Mucosa of rectum (tissue), 2 donors: Measurements from ENCODE around the gene TESK2.
"Not testable (repeated sequence)": the region's sequence is repeated elsewhere in the genome, so short reads cannot be mapped to it uniquely, and the experiment has no call there.

Source experiments
- H3K27ac ChIP-seq, 2 donors: one replicate each; pipeline ENCODE4 v1.7.0; 2013; ENCODE audit warnings: inconsistent platforms in 2 of 2, low read depth in 2 of 2, low read length in 2 of 2
- H3K27me3 ChIP-seq, 2 donors: one replicate each; pipeline ENCODE4 v1.7.0; 2013; ENCODE audit warnings: low read length in 2 of 2; ENCODE audit not compliant: control insufficient read depth in 2 of 2, insufficient read depth in 2 of 2
- H3K36me3 ChIP-seq, 2 donors: one replicate each; pipeline ENCODE4 v1.7.0; 2013; ENCODE audit warnings: low read length in 2 of 2; ENCODE audit not compliant: control insufficient read depth in 2 of 2, insufficient read depth in 2 of 2
- H3K4me1 ChIP-seq, 2 donors: one replicate each; pipeline ENCODE4 v1.7.0; 2013; ENCODE audit warnings: low read length in 2 of 2, mild to moderate bottlenecking in 1 of 2; ENCODE audit not compliant: control insufficient read depth in 2 of 2, insufficient read depth in 2 of 2
- H3K4me3 ChIP-seq, 2 donors: one replicate each; pipeline ENCODE4 v1.7.0; 2013; ENCODE audit warnings: low read length in 2 of 2
- H3K9ac ChIP-seq, 2 donors: one replicate each; pipeline ENCODE4 v1.7.0; 2013; ENCODE audit warnings: low read length in 2 of 2, low read depth in 1 of 2, mild to moderate bottlenecking in 1 of 2
- H3K9me3 ChIP-seq, 2 donors: one replicate each; pipeline ENCODE4 v1.7.0; 2013; ENCODE audit warnings: low read length in 2 of 2; ENCODE audit not compliant: control insufficient read depth in 2 of 2
- donor health status: healthy.
- donor health status: Normal muscosa, but diverticular disease.

Gene TESK2

GRCh38 chr1:45360981-45361380, 130.0 kb downstream of the TESK2 start:
- peak overlapping the region; percentile 5 to 46 for H3K27ac ChIP-seq
- H3K36me3 ChIP-seq, H3K27me3 ChIP-seq, H3K9me3 ChIP-seq: not testable (repeated sequence)
- peak overlapping the region in 1 of 2 donors; percentile 17 for H3K9ac ChIP-seq
- peaks cover 7 to 12% of the 10 kb centered on the region in 2 donors for H3K4me1 ChIP-seq
- H3K4me3 ChIP-seq, result peak overlapping the region in 1 of 2 donors; percentile 51

- Histone ChIP-seq H3K4me3 (no peak overlapping the region), H3K9ac (no peak overlapping the region)
Observed at GRCh38 chr1:45359882-45360513, 131.0 kb downstream of the TESK2 start.

GRCh38 chr1:45356186-45356585, 134.8 kb downstream of the TESK2 start:
- peaks cover 7 to 12% of the 10 kb centered on the region in 2 donors for H3K4me1 ChIP-seq
- H3K9ac ChIP-seq, result no peak overlapping the region
- H3K36me3 ChIP-seq, result peaks cover 0 to 5% of the 10 kb centered on the region in 2 donors
- no peak overlapping the region for H3K4me3 ChIP-seq
- no peaks in the 10 kb centered on the region for H3K9me3 ChIP-seq
- H3K27me3 ChIP-seq, result no peaks in the 10 kb centered on the region
- no peak overlapping the region for H3K27ac ChIP-seq

More at GRCh38 chr1:45359882-45360513, 131.0 kb downstream of the TESK2 start:
- no peaks in the 10 kb centered on the region for H3K27me3 ChIP-seq
- peak overlapping the region; percentile 5 to 34 for H3K27ac ChIP-seq
- H3K9me3 ChIP-seq, result no peaks in the 10 kb centered on the region
- no peaks in the 10 kb centered on the region for H3K36me3 ChIP-seq
- peaks cover 7 to 12% of the 10 kb centered on the region in 2 donors for H3K4me1 ChIP-seq

GRCh38 chr1:45355683-45356082, 135.3 kb downstream of the TESK2 start:
- Histone ChIP-seq H3K4me1 (peaks cover 7% of the 10 kb centered on the region in 2 donors), H3K4me3 (no peak overlapping the region), H3K27me3 (no peaks in the 10 kb centered on the region), H3K36me3 (peaks cover 0 to 5% of the 10 kb centered on the region in 2 donors), H3K9ac (no peak overlapping the region), H3K9me3 (no peaks in the 10 kb centered on the region), H3K27ac (no peak overlapping the region)

- H3K27ac ChIP-seq, result no peak overlapping the region
- H3K9ac ChIP-seq, result no peak overlapping the region
- H3K36me3 ChIP-seq, result peaks cover 0 to 5% of the 10 kb centered on the region in 2 donors
- H3K27me3 ChIP-seq, result no peaks in the 10 kb centered on the region
- peaks cover 0 to under 1% of the 10 kb centered on the region in 2 donors for H3K4me1 ChIP-seq
- no peak overlapping the region for H3K4me3 ChIP-seq
- no peaks in the 10 kb centered on the region for H3K9me3 ChIP-seq
Observed at GRCh38 chr1:45354838-45355237, 136.1 kb downstream of the TESK2 start.

GRCh38 chr1:45353685-45354084, 137.3 kb downstream of the TESK2 start:
- Histone ChIP-seq H3K4me1 (no peaks in the 10 kb centered on the region), H3K36me3 (peaks cover 0 to 5% of the 10 kb centered on the region in 2 donors), H3K27ac (no peak overlapping the region), H3K4me3 (no peak overlapping the region), H3K9me3 (no peaks in the 10 kb centered on the region), H3K27me3 (no peaks in the 10 kb centered on the region), H3K9ac (no peak overlapping the region)

- H3K27me3 ChIP-seq, result no peaks in the 10 kb centered on the region
- H3K4me1 ChIP-seq, result no peaks in the 10 kb centered on the region
- H3K4me3 ChIP-seq, result no peak overlapping the region
- peaks cover 3 to 5% of the 10 kb centered on the region in 2 donors for H3K36me3 ChIP-seq
- no peaks in the 10 kb centered on the region for H3K9me3 ChIP-seq
- no peak overlapping the region for H3K27ac ChIP-seq
- H3K9ac ChIP-seq, result no peak overlapping the region
Observed at GRCh38 chr1:45351508-45351907, 139.5 kb downstream of the TESK2 start.

- Histone ChIP-seq H3K27ac (no peak overlapping the region), H3K9ac (no peak overlapping the region), H3K4me3 (no peak overlapping the region), H3K36me3 (peaks cover 23 to 24% of the 10 kb centered on the region in 2 donors), H3K27me3 (no peaks in the 10 kb centered on the region), H3K9me3 (no peaks in the 10 kb centered on the region), H3K4me1 (no peaks in the 10 kb centered on the region)
Observed at GRCh38 chr1:45348966-45349677, 141.8 kb downstream of the TESK2 start.

GRCh38 chr1:45348609-45348965, 142.4 kb downstream of the TESK2 start:
- H3K27me3 ChIP-seq, result no peaks in the 10 kb centered on the region
- H3K9ac ChIP-seq, result no peak overlapping the region
- no peak overlapping the region for H3K4me3 ChIP-seq
- no peaks in the 10 kb centered on the region for H3K4me1 ChIP-seq
- H3K9me3 ChIP-seq, result no peaks in the 10 kb centered on the region
- H3K27ac ChIP-seq, result no peak overlapping the region
- peaks cover 23 to 28% of the 10 kb centered on the region in 2 donors for H3K36me3 ChIP-seq

GRCh38 chr1:45348020-45348419, 142.9 kb downstream of the TESK2 start:
- H3K9ac ChIP-seq, result no peak overlapping the region
- no peak overlapping the region for H3K27ac ChIP-seq
- H3K4me3 ChIP-seq, result no peak overlapping the region
- no peaks in the 10 kb centered on the region for H3K27me3 ChIP-seq
- H3K36me3 ChIP-seq, result peaks cover 28 to 34% of the 10 kb centered on the region in 2 donors
- no peaks in the 10 kb centered on the region for H3K4me1 ChIP-seq
- no peaks in the 10 kb centered on the region for H3K9me3 ChIP-seq
